Measurements from ENCODE around the gene KCNQ1.

Gene KCNQ1

DNA sequence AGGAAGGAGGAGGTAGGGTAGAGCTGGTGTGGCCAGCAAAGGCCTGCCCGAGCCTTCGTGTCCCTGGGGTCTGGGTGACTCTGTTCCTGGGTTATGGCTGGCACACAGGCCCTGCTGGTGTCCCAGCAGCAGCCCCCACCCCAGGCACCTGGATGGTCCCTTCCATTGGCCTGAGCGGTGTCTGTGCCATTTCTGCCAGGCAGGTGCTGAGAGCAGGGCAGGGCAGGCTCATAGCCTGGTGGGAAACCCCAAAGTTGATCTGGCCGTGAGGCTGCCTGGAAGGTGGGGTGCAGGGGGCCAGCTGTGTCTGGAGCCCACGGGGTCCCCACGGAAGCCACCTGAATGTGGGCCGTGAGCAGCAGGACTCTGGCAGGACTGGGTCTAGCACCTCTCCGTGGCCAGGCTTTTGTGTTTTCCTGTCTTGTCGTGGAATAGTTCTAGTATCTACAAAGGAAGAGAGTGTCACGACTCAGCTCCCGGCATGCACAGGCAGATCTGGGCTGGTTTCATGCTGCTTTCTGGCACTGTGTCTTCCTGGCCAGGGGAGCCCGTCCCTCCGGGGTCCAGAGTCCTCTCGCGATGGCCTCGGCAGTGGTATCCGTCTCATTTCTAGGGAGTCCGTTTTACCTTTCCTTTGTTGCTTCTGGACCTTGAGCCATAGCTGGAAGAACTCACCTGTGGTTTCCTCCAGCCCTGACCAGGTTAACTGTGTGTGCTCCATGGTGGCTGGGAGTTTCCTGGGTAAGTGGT lies 83.7 kb downstream of the KCNQ1 start:
- TF ChIP-seq, protein P1, sequence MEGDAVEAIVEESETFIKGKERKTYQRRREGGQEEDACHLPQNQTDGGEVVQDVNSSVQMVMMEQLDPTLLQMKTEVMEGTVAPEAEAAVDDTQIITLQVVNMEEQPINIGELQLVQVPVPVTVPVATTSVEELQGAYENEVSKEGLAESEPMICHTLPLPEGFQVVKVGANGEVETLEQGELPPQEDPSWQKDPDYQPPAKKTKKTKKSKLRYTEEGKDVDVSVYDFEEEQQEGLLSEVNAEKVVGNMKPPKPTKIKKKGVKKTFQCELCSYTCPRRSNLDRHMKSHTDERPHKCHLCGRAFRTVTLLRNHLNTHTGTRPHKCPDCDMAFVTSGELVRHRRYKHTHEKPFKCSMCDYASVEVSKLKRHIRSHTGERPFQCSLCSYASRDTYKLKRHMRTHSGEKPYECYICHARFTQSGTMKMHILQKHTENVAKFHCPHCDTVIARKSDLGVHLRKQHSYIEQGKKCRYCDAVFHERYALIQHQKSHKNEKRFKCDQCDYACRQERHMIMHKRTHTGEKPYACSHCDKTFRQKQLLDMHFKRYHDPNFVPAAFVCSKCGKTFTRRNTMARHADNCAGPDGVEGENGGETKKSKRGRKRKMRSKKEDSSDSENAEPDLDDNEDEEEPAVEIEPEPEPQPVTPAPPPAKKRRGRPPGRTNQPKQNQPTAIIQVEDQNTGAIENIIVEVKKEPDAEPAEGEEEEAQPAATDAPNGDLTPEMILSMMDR (IDR thresholded peaks at IDR 0.05; ENCODE audit: low read length), result no peak
- no peak for TF ChIP-seq EZH2 (IDR thresholded peaks at IDR 0.05; ENCODE audit: borderline replicate concordance, low read length)
- Histone ChIP-seq H3K79me2 (ENCODE audit: insufficient read depth, low read length) (no peaks in the 10 kb centered on the region), H3K4me2 (ENCODE audit: low read length) (no peak overlapping the region)

DNA sequence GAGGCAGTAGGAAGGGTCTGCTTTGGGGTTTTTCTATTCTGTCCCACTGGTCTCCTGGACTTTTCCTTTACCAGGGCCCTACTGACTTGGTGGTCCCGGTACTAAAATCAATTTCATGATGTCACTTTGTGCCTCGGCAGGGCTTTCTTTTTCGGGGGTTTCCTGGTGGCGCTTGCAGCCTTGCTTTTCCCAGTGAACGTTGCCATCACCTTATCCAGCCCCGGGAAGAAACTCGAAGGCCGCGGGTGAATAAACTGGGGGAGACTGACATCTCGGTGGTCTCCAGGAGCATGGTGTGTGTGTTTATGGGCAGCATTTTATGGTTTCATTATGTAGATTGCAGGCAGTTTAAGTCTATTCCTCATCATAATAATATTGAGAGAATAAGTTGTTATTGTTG lies 84.4 kb downstream of the KCNQ1 start:
- Histone ChIP-seq H3K4me1 (ENCODE audit: insufficient read depth, low read length, severe bottlenecking) (no peaks in the 10 kb centered on the region), H4K20me1 (ENCODE audit: insufficient read depth, low read length) (no peaks in the 10 kb centered on the region), H3K4me2 (ENCODE audit: low read length) (no peak overlapping the region), H3K27ac (ENCODE audit: low read depth, low read length, poor library complexity, severe bottlenecking) (no peak overlapping the region), H2AFZ (ENCODE audit: low read length) (no peak overlapping the region), H3K36me3 (ENCODE audit: insufficient read depth, low read length) (no peaks in the 10 kb centered on the region), H3K9ac (ENCODE audit: low read length) (no peak overlapping the region), H3F3A (ENCODE audit: insufficient read depth, low read length) (no peaks in the 10 kb centered on the region), H3K27me3 (ENCODE audit: insufficient read depth, low read length) (peaks cover 6% of the 10 kb centered on the region; the same call in 1 of the 2 replicates), H3K79me2 (ENCODE audit: insufficient read depth, low read length) (no peaks in the 10 kb centered on the region), H3K4me3 (ENCODE audit: low read depth, low read length, poor library complexity, severe bottlenecking) (no peak overlapping the region), H3K9me2 (ENCODE audit: low read depth, low read length) (no peaks in the 10 kb centered on the region), H3K9me3 (ENCODE audit: low read length) (no peaks in the 10 kb centered on the region)
- TF ChIP-seq EZH2 (IDR thresholded peaks at IDR 0.05; ENCODE audit: borderline replicate concordance, low read length), result no peak
- TF ChIP-seq, protein P1 (IDR thresholded peaks at IDR 0.05; ENCODE audit: low read length), result no peak

More for the DNA sequence above, 83.7 kb downstream of the KCNQ1 start:
- no peak overlapping the region for H3K9ac ChIP-seq (ENCODE audit: low read length)
- H3F3A ChIP-seq (ENCODE audit: insufficient read depth, low read length), result no peaks in the 10 kb centered on the region
- H4K20me1 ChIP-seq (ENCODE audit: insufficient read depth, low read length), result no peaks in the 10 kb centered on the region
- H3K4me1 ChIP-seq (ENCODE audit: insufficient read depth, low read length, severe bottlenecking), result no peaks in the 10 kb centered on the region
- no peaks in the 10 kb centered on the region for H3K9me3 ChIP-seq (ENCODE audit: low read length)
- peaks cover 3% of the 10 kb centered on the region; the same call in 1 of the 2 replicates for H3K27me3 ChIP-seq (ENCODE audit: insufficient read depth, low read length)
- H2AFZ ChIP-seq (ENCODE audit: low read length), result no peak overlapping the region
- no peaks in the 10 kb centered on the region for H3K36me3 ChIP-seq (ENCODE audit: insufficient read depth, low read length)
- no peaks in the 10 kb centered on the region for H3K9me2 ChIP-seq (ENCODE audit: low read depth, low read length)
- H3K27ac ChIP-seq (ENCODE audit: low read depth, low read length, poor library complexity, severe bottlenecking), result no peak overlapping the region
- no peak overlapping the region for H3K4me3 ChIP-seq (ENCODE audit: low read depth, low read length, poor library complexity, severe bottlenecking)

DNA sequence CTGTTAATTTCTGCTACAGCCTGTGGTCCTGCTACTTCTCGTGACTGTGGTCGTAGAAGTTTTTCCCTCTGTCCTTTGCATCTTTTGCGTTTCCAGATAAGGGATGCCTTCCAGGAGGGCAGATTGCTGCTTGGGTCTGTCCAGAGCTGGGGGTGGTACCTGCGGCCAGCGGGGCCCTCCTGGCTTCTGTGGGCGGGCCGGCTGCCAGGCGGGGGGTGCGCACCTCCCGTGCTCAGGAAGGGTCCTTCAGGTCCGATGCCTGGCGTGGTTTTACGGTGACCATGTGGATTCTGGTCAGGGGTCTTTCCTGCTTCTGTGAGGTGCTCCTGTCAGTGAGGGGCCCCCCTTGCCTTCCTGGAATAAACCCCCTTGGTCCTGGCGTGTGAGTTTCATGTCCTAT lies 84.8 kb downstream of the KCNQ1 start:
- Histone ChIP-seq H4K20me1 (ENCODE audit: insufficient read depth, low read length) (no peaks in the 10 kb centered on the region), H3K27me3 (ENCODE audit: insufficient read depth, low read length) (peaks cover 6% of the 10 kb centered on the region; the same call in 1 of the 2 replicates), H3K79me2 (ENCODE audit: insufficient read depth, low read length) (no peaks in the 10 kb centered on the region), H3K36me3 (ENCODE audit: insufficient read depth, low read length) (no peaks in the 10 kb centered on the region), H3K4me1 (ENCODE audit: insufficient read depth, low read length, severe bottlenecking) (no peaks in the 10 kb centered on the region), H3K4me2 (ENCODE audit: low read length) (no peak overlapping the region), H3K4me3 (ENCODE audit: low read depth, low read length, poor library complexity, severe bottlenecking) (no peak overlapping the region), H3F3A (ENCODE audit: insufficient read depth, low read length) (no peaks in the 10 kb centered on the region), H3K27ac (ENCODE audit: low read depth, low read length, poor library complexity, severe bottlenecking) (no peak overlapping the region), H3K9me3 (ENCODE audit: low read length) (no peaks in the 10 kb centered on the region), H3K9ac (ENCODE audit: low read length) (no peak overlapping the region), H2AFZ (ENCODE audit: low read length) (no peak overlapping the region), H3K9me2 (ENCODE audit: low read depth, low read length) (no peaks in the 10 kb centered on the region)
- no peak for TF ChIP-seq EZH2 (IDR thresholded peaks at IDR 0.05; ENCODE audit: borderline replicate concordance, low read length)
- TF ChIP-seq, protein P1 (IDR thresholded peaks at IDR 0.05; ENCODE audit: low read length), result no peak
